Tibial nerve (tissue), 3 donors: ENCODE results near the gene JARID2.

Experiments
- CTCF ChIP-seq, 5 experiments: fragments of 200-600 bp in 3 of 5; fragments of 450-650 bp in 2 of 5; sonication (generic) in 3 of 5; IDR thresholded peaks; one replicate each; pipeline ENCODE4 v1.5.1; 2016 to 2019; ENCODE audit warnings: antibody characterized with exemption in 5 of 5, mild to moderate bottlenecking in 3 of 5, moderate library complexity in 2 of 5
- POLR2A ChIP-seq, 2 donors: fragments of 450-650 bp; IDR thresholded peaks; one replicate each; pipeline ENCODE4 v1.6.1; 2017; ENCODE audit warnings: antibody characterized with exemption in 2 of 2, mild to moderate bottlenecking in 2 of 2, moderate library complexity in 2 of 2

GRCh38 chr6:15352220-15352619 is 106.4 kb downstream of the JARID2 start:
- TF ChIP-seq CTCF (IDR thresholded peaks at IDR 0.05) (no peak), POLR2A (IDR thresholded peaks at IDR 0.05) (no peak)
